ENCODE results near the gene STXBP6.

Gene STXBP6

GRCh38 chr14:25038044-25038668, 11.8 kb downstream of the STXBP6 start:
- no peaks in the 10 kb centered on the region for H3K4me1 ChIP-seq
- no peaks in the 10 kb centered on the region for H3K27me3 ChIP-seq
- intact Hi-C loops (cut with DNase I; ENCODE audit: low total_unique reads), result no loop called here
- no peak for DNase-seq
- no peaks in the 10 kb centered on the region for H3K36me3 ChIP-seq
- TF ChIP-seq CTCF (IDR thresholded peaks at IDR 0.05), result no peak
- no peaks in the 10 kb centered on the region for H3K9me3 ChIP-seq
- no peak overlapping the region for H3K4me3 ChIP-seq
- H3K27ac ChIP-seq, result no peak overlapping the region

- TF ChIP-seq CTCF (IDR thresholded peaks at IDR 0.05), result no peak
- DNase-seq, result no peak
- Histone ChIP-seq H3K27ac (no peak overlapping the region), H3K9me3 (no peaks in the 10 kb centered on the region), H3K36me3 (no peaks in the 10 kb centered on the region), H3K4me1 (no peaks in the 10 kb centered on the region), H3K4me3 (no peak overlapping the region), H3K27me3 (no peaks in the 10 kb centered on the region)
- intact Hi-C loops (cut with DNase I; ENCODE audit: low total_unique reads), result no loop called here
These were observed 12.9 kb downstream of the STXBP6 start for GRCh38 chr14:25037032-25037431.

GRCh38 chr14:25034803-25035681, 14.9 kb downstream of the STXBP6 start:
- H3K36me3 ChIP-seq, result no peaks in the 10 kb centered on the region
- TF ChIP-seq CTCF (IDR thresholded peaks at IDR 0.05), result no peak
- intact Hi-C loops (cut with DNase I; ENCODE audit: low total_unique reads), result no loop called here
- no peak overlapping the region for H3K4me3 ChIP-seq
- no peaks in the 10 kb centered on the region for H3K9me3 ChIP-seq
- DNase-seq, result no peak
- no peaks in the 10 kb centered on the region for H3K4me1 ChIP-seq
- no peaks in the 10 kb centered on the region for H3K27me3 ChIP-seq
- no peak overlapping the region for H3K27ac ChIP-seq

- H3K36me3 ChIP-seq, result no peaks in the 10 kb centered on the region
- no peak overlapping the region for H3K4me3 ChIP-seq
- intact Hi-C loops (cut with DNase I; ENCODE audit: low total_unique reads), result no loop called here
- H3K9me3 ChIP-seq, result no peaks in the 10 kb centered on the region
- TF ChIP-seq CTCF (IDR thresholded peaks at IDR 0.05), result no peak
- no peak for DNase-seq
- H3K27ac ChIP-seq, result no peak overlapping the region
- H3K4me1 ChIP-seq, result no peaks in the 10 kb centered on the region
- H3K27me3 ChIP-seq, result no peaks in the 10 kb centered on the region
These were observed 16.6 kb downstream of the STXBP6 start for GRCh38 chr14:25033358-25033757.

GRCh38 chr14:25032092-25032784, 17.7 kb downstream of the STXBP6 start:
- H3K9me3 ChIP-seq, result no peaks in the 10 kb centered on the region
- DNase-seq, result no peak
- H3K4me3 ChIP-seq, result no peak overlapping the region
- no peak overlapping the region for H3K27ac ChIP-seq
- H3K4me1 ChIP-seq, result no peaks in the 10 kb centered on the region
- no peak for TF ChIP-seq CTCF (IDR thresholded peaks at IDR 0.05)
- no peaks in the 10 kb centered on the region for H3K27me3 ChIP-seq
- no peaks in the 10 kb centered on the region for H3K36me3 ChIP-seq
- intact Hi-C loops (cut with DNase I; ENCODE audit: low total_unique reads), result no loop called here
